ENCODE results near the gene NR4A2.
"Not testable (repeated sequence)": the region's sequence is repeated elsewhere in the genome, so short reads cannot be mapped to it uniquely, and the experiment has no call there.

Gene NR4A2

GRCh38 chr2:156320486-156321098 is 11.9 kb downstream of the NR4A2 start:
- peak; percentile 22 for DNase-seq

GRCh38 chr2:156319811-156320485 is 12.6 kb downstream of the NR4A2 start:
- DNase-seq, result no peak

GRCh38 chr2:156317631-156318030 is 14.9 kb downstream of the NR4A2 start:
- no peak for DNase-seq

- DNase-seq, result no peak
These were observed 20.5 kb downstream of the NR4A2 start for GRCh38 chr2:156311976-156312375.

GRCh38 chr2:156310773-156311172 is 21.7 kb downstream of the NR4A2 start:
- no peak for DNase-seq

- DNase-seq, result no peak
These were observed 22.6 kb downstream of the NR4A2 start for GRCh38 chr2:156309917-156310316.

- DNase-seq, result no peak
These were observed 23.4 kb downstream of the NR4A2 start for GRCh38 chr2:156309167-156309566.

GRCh38 chr2:156306821-156307220 is 25.7 kb downstream of the NR4A2 start:
- no peak for DNase-seq

- no peak for DNase-seq
These were observed 27.4 kb downstream of the NR4A2 start for GRCh38 chr2:156305121-156305520.

GRCh38 chr2:156300337-156300736 is 32.2 kb downstream of the NR4A2 start:
- DNase-seq, result no peak

GRCh38 chr2:156294945-156295580 is 37.5 kb downstream of the NR4A2 start:
- DNase-seq, result no peak

- DNase-seq, result not testable (repeated sequence)
These were observed 39.1 kb downstream of the NR4A2 start for GRCh38 chr2:156293382-156293781.

GRCh38 chr2:156279446-156280150 is 52.9 kb downstream of the NR4A2 start:
- DNase-seq, result no peak

All from CD4-positive, alpha-beta T cell treated with Interleukin-17A for 1 hour (primary cell).